ENCODE measurements around the gene UNC13B. TPM values are rescaled to one million over a fixed set of nuclear protein-coding genes. Genes with fewer than 3 reads are reported as not detected.

The UNC13B gene
- total RNA-seq, 1 experiment from 2014 or later = 48.2 TPM

GRCh38 chr9:35286381-35286780, 124.6 kb downstream of the UNC13B start:
- TF ChIP-seq CTCF (conservative IDR thresholded peaks at IDR 0.05) = no peak
- Mint-ChIP-seq H3K36me3 (ENCODE audit: insufficient read depth in 1 of 3, low read depth in 3 of 3) (peaks cover 0 to 2% (median 0%) of the 10 kb centered on the region in 3 experiments; a peak in 2 of 7 replicates), H3K9me3 (no peaks in the 10 kb centered on the region), H3K27ac (no peak overlapping the region), H3K4me3 (no peak overlapping the region), H3K27me3 (ENCODE audit: low read depth) (no peaks in the 10 kb centered on the region; the same call in 1 of the 2 replicates), H3K4me1 (no peaks in the 10 kb centered on the region)
- Histone ChIP-seq H3K56ac (ENCODE audit: insufficient read length, low read depth, low read length) (no peak overlapping the region), H2BK12ac (ENCODE audit: insufficient read length, low read depth, low read length) (no peak overlapping the region), H3K4me2 (ENCODE audit: insufficient read depth, insufficient read length, low read length) (no peak overlapping the region), H4K20me1 (ENCODE audit: control insufficient read depth, insufficient read depth, insufficient read length) (no peaks in the 10 kb centered on the region), H3K79me2 (ENCODE audit: insufficient read depth, low read length) (no peaks in the 10 kb centered on the region), H3K4ac (ENCODE audit: low read depth, low read length) (no peak overlapping the region), H3K9me3 (ENCODE audit: control insufficient read depth, low read depth, low read length) (no peaks in the 10 kb centered on the region), H2BK15ac (ENCODE audit: low read depth, low read length) (no peak overlapping the region), H2AFZ (ENCODE audit: low read length) (no peak overlapping the region), H4K91ac (ENCODE audit: insufficient read length, low read depth, low read length) (no peak overlapping the region), H3K79me1 (ENCODE audit: insufficient read depth, low read depth, low read length, poor library complexity, severe bottlenecking) (no peaks in the 10 kb centered on the region), H3K27me3 (ENCODE audit: insufficient read depth, low read length) (no peaks in the 10 kb centered on the region), H3K9ac (ENCODE audit: extremely low read depth, insufficient read length, low read length) (no peak overlapping the region), H2BK120ac (ENCODE audit: low read depth, low read length, poor library complexity, severe bottlenecking) (no peak overlapping the region), H3T11ph (ENCODE audit: low read length) (no peak overlapping the region), H2BK20ac (ENCODE audit: low read depth, low read length, poor library complexity, severe bottlenecking) (no peak overlapping the region), H3K14ac (ENCODE audit: insufficient read depth, low read length) (no peak overlapping the region), H3K4me1 (ENCODE audit: insufficient read depth, low read length) (no peaks in the 10 kb centered on the region), H4K8ac (replicated peaks; ENCODE audit: insufficient read length, low read depth, low read length) (no peak overlapping the region), H2BK5ac (ENCODE audit: insufficient read length, low read length) (no peak overlapping the region), H2AK5ac (ENCODE audit: insufficient read length, low read length) (no peak overlapping the region), H4K5ac (ENCODE audit: insufficient read length, low read depth, low read length) (no peak overlapping the region), H3K27ac (ENCODE audit: insufficient read length, low read depth, low read length) (no peak overlapping the region), H3K18ac (ENCODE audit: insufficient read length, low read depth, low read length) (no peak overlapping the region), H3K23me2 (ENCODE audit: insufficient read length, low read depth, low read length, poor library complexity, severe bottlenecking) (no peaks in the 10 kb centered on the region), H3K23ac (ENCODE audit: insufficient read length, low read depth, low read length) (no peak overlapping the region)
- DNase-seq = no peak
- no CpG with 5 or more reads among the region's 1 CpG for WGBS (ENCODE audit: extremely low coverage, insufficient read length, low lambda C conversion rate)
